Vagina (tissue), 2 donors: Measurements from ENCODE around the gene CCDC102B. TPM values are rescaled to one million over a fixed set of nuclear protein-coding genes. Genes with fewer than 3 reads are reported as not detected.

Experiments
- DNase-seq, 2 donors: peaks; one replicate each; pipeline ENCODE4 v3.0.0-alpha.2; 2017; ENCODE audit errors: extremely low spot score in 2 of 2
- H3K27ac ChIP-seq: fragments of 200-600 bp; sonication (generic); one replicate; pipeline ENCODE4 v1.5.1; 2019
- H3K27me3 ChIP-seq: fragments of 200-600 bp; sonication (generic); one replicate; pipeline ENCODE4 v1.5.1; 2019
- H3K36me3 ChIP-seq, 2 donors: fragments of 200-600 bp; sonication (generic); one replicate each; pipeline ENCODE4 v1.5.1; 2017 to 2019
- H3K4me1 ChIP-seq: fragments of 200-600 bp; sonication (generic); one replicate; pipeline ENCODE4 v1.5.1; 2019
- H3K4me3 ChIP-seq, 2 donors: fragments of 200-600 bp; sonication (generic); 1 replicate in 1 of 2; 2 replicates in 1 of 2; pipeline ENCODE4 v1.5.1; 2016 to 2019
- H3K9me3 ChIP-seq: fragments of 200-600 bp; sonication (generic); one replicate; pipeline ENCODE4 v1.5.1; 2019
- CTCF ChIP-seq, 3 experiments: fragments of 450-650 bp in 2 of 3; fragments of 200-600 bp in 1 of 3; sonication (generic) in 1 of 3; IDR thresholded peaks; one replicate each; pipeline ENCODE4 v1.5.1; 2017 to 2019; ENCODE audit warnings: antibody characterized with exemption in 3 of 3, mild to moderate bottlenecking in 2 of 3, moderate library complexity in 2 of 3
- POLR2A ChIP-seq, 2 donors: fragments of 450-650 bp; IDR thresholded peaks; one replicate each; pipeline ENCODE4 v1.6.1; 2017; ENCODE audit warnings: antibody characterized with exemption in 2 of 2, mild to moderate bottlenecking in 2 of 2, moderate library complexity in 2 of 2
- POLR2AphosphoS5 ChIP-seq, 2 donors: sonication (generic); formaldehyde crosslinking; IDR thresholded peaks; one replicate each; pipeline ENCODE4 v1.9.0; 2017; ENCODE audit warnings: antibody characterized with exemption in 2 of 2, mild to moderate bottlenecking in 2 of 2, low read depth in 1 of 2; ENCODE audit not compliant: insufficient read depth in 1 of 2
- intact Hi-C: fragments of 100-400 bp; cut with DNase I; formaldehyde crosslinking; loops from one replicate; pipeline ENCODE4 v1.15.1; 2023
- total RNA-seq: library from RNA; depleted of rRNA; stranded (reverse); fragments of >200 nt; gene quantifications from one replicate; pipeline ENCODE4 v1.2.3, GENCODE V29; 2016

Gene CCDC102B
- total RNA-seq, 1 donor from 2014 or later = 6.4 TPM

GRCh38 chr18:68991286-68991685 lies 193.4 kb downstream of the CCDC102B start:
- Histone ChIP-seq H3K36me3 (no peaks in the 10 kb centered on the region), H3K27me3 (no peaks in the 10 kb centered on the region), H3K9me3 (no peaks in the 10 kb centered on the region), H3K4me1 (no peaks in the 10 kb centered on the region), H3K27ac (no peak overlapping the region), H3K4me3 (no peak overlapping the region)
- intact Hi-C loops = no loop called here
- no peak for DNase-seq
- TF ChIP-seq CTCF (IDR thresholded peaks at IDR 0.05) (no peak), POLR2A (IDR thresholded peaks at IDR 0.05) (no peak), POLR2AphosphoS5 (IDR thresholded peaks at IDR 0.05; ENCODE audit: insufficient read depth in 1 of 2, low read depth in 1 of 2) (no peak)

- H3K9me3 ChIP-seq = no peaks in the 10 kb centered on the region
- no peaks in the 10 kb centered on the region for H3K27me3 ChIP-seq
- TF ChIP-seq POLR2A (IDR thresholded peaks at IDR 0.05) (no peak), POLR2AphosphoS5 (IDR thresholded peaks at IDR 0.05; ENCODE audit: insufficient read depth in 1 of 2, low read depth in 1 of 2) (no peak), CTCF (IDR thresholded peaks at IDR 0.05) (no peak)
- H3K4me3 ChIP-seq = no peak overlapping the region
- H3K4me1 ChIP-seq = no peaks in the 10 kb centered on the region
- no peaks in the 10 kb centered on the region for H3K36me3 ChIP-seq
- no peak overlapping the region for H3K27ac ChIP-seq
- DNase-seq = no peak
- intact Hi-C loops = no loop called here
Measured at GRCh38 chr18:68992719-68993482, 195.0 kb downstream of the CCDC102B start.

GRCh38 chr18:68995675-68996074 lies 197.8 kb downstream of the CCDC102B start:
- intact Hi-C loops = no loop called here
- Histone ChIP-seq H3K4me1 (no peaks in the 10 kb centered on the region), H3K27ac (no peak overlapping the region), H3K27me3 (no peaks in the 10 kb centered on the region), H3K36me3 (no peaks in the 10 kb centered on the region), H3K9me3 (no peaks in the 10 kb centered on the region), H3K4me3 (no peak overlapping the region)
- no peak for DNase-seq
- TF ChIP-seq POLR2AphosphoS5 (IDR thresholded peaks at IDR 0.05; ENCODE audit: insufficient read depth in 1 of 2, low read depth in 1 of 2) = no peak
- no peak for TF ChIP-seq CTCF (IDR thresholded peaks at IDR 0.05)
- TF ChIP-seq POLR2A (IDR thresholded peaks at IDR 0.05) = no peak

GRCh38 chr18:68997845-68998244 lies 200.0 kb downstream of the CCDC102B start:
- intact Hi-C loops = no loop called here
- Histone ChIP-seq H3K4me3 (no peak overlapping the region), H3K4me1 (no peaks in the 10 kb centered on the region), H3K36me3 (no peaks in the 10 kb centered on the region), H3K27me3 (no peaks in the 10 kb centered on the region), H3K9me3 (no peaks in the 10 kb centered on the region), H3K27ac (no peak overlapping the region)
- DNase-seq = no peak
- TF ChIP-seq POLR2A (IDR thresholded peaks at IDR 0.05) (no peak), CTCF (IDR thresholded peaks at IDR 0.05) (no peak), POLR2AphosphoS5 (IDR thresholded peaks at IDR 0.05; ENCODE audit: insufficient read depth in 1 of 2, low read depth in 1 of 2) (no peak)

GRCh38 chr18:69000366-69000765 lies 202.5 kb downstream of the CCDC102B start:
- DNase-seq = no peak
- intact Hi-C loops = no loop called here
- Histone ChIP-seq H3K36me3 (no peaks in the 10 kb centered on the region), H3K27me3 (no peaks in the 10 kb centered on the region), H3K27ac (no peak overlapping the region), H3K9me3 (no peaks in the 10 kb centered on the region), H3K4me3 (no peak overlapping the region), H3K4me1 (no peaks in the 10 kb centered on the region)
- no peak for TF ChIP-seq POLR2AphosphoS5 (IDR thresholded peaks at IDR 0.05; ENCODE audit: insufficient read depth in 1 of 2, low read depth in 1 of 2)
- no peak for TF ChIP-seq CTCF (IDR thresholded peaks at IDR 0.05)
